HEK293T (cell line): ENCODE measurements around the gene CMPK1.
"Not testable (repeated sequence)": the region's sequence is repeated elsewhere in the genome, so short reads cannot be mapped to it uniquely, and the experiment has no call there.

ENCODE experiments used
- CTCF ChIA-PET: fragments of 350-600 bp; formaldehyde crosslinking; extraction: SDS; loops from one replicate; lab custom pipeline; 2021; ENCODE audit warnings: antibody characterized with exemption, inconsistent platforms; lab: Yijun Ruan, JAX
- POLR2A ChIA-PET: fragments of 350-600 bp; formaldehyde crosslinking; extraction: SDS; loops from one replicate; lab custom pipeline; 2020; ENCODE audit warnings: antibody characterized with exemption, inconsistent platforms; lab: Yijun Ruan, JAX
- DNase-seq: peaks from one replicate; pipeline ENCODE4 v3.0.0; 2012; ENCODE audit warnings: mixed read lengths; ENCODE audit errors: extremely low spot score
- ARNT ChIP-seq: fragments of 450-650 bp; IDR thresholded peaks from 2 replicates; pipeline ENCODE4 v1.6.1; 2017; ENCODE audit warnings: mild to moderate bottlenecking
- BHLHE40 ChIP-seq: fragments of 450-650 bp; IDR thresholded peaks from 2 replicates; pipeline ENCODE4 v1.6.1; 2016; ENCODE audit warnings: mild to moderate bottlenecking, moderate library complexity, borderline replicate concordance
- CTBP1 ChIP-seq: fragments of 450-650 bp; IDR thresholded peaks from 2 replicates; pipeline ENCODE4 v1.6.1; 2016; ENCODE audit warnings: borderline replicate concordance
- ELF4 ChIP-seq: fragments of 450-650 bp; IDR thresholded peaks from 2 replicates; pipeline ENCODE4 v1.6.1; 2017; ENCODE audit warnings: antibody characterized with exemption
- FOXA1 ChIP-seq: fragments of 450-650 bp; IDR thresholded peaks from 2 replicates; pipeline ENCODE4 v1.6.1; 2016; ENCODE audit warnings: mild to moderate bottlenecking
- FOXK2 ChIP-seq: fragments of 450-650 bp; IDR thresholded peaks from 2 replicates; pipeline ENCODE4 v1.6.1; 2016; ENCODE audit warnings: mild to moderate bottlenecking
- FOXM1 ChIP-seq: fragments of 450-650 bp; IDR thresholded peaks from 2 replicates; pipeline ENCODE4 v1.6.1; 2017; ENCODE audit warnings: mild to moderate bottlenecking, borderline replicate concordance
- HDGF ChIP-seq: fragments of 450-650 bp; IDR thresholded peaks from 2 replicates; pipeline ENCODE4 v1.6.1; 2017; ENCODE audit warnings: antibody characterized with exemption, borderline replicate concordance
- L3MBTL2 ChIP-seq: fragments of 450-650 bp; conservative IDR thresholded peaks from 2 replicates; pipeline ENCODE4 v1.6.1; 2016; ENCODE audit warnings: mild to moderate bottlenecking
- LEF1 ChIP-seq: fragments of 450-650 bp; IDR thresholded peaks from 2 replicates; pipeline ENCODE4 v1.6.1; 2017; ENCODE audit warnings: mild to moderate bottlenecking, borderline replicate concordance
- NFRKB ChIP-seq: fragments of 450-650 bp; IDR thresholded peaks from 2 replicates; pipeline ENCODE4 v1.6.1; 2016; ENCODE audit warnings: mild to moderate bottlenecking, moderate library complexity
- SP1 ChIP-seq: fragments of 450-650 bp; IDR thresholded peaks from 2 replicates; pipeline ENCODE4 v1.6.1; 2017
- SUZ12 ChIP-seq: fragments of 450-650 bp; IDR thresholded peaks from 2 replicates; pipeline ENCODE4 v1.6.1; 2016; ENCODE audit warnings: mild to moderate bottlenecking
- TARDBP ChIP-seq: fragments of 450-650 bp; IDR thresholded peaks from 2 replicates; pipeline ENCODE4 v1.6.1; 2016
- ZNF384 ChIP-seq: fragments of 450-650 bp; IDR thresholded peaks from 2 replicates; pipeline ENCODE4 v1.6.1; 2016
- TF ChIP-seq, protein P1 (sequence below): fragments of 450-650 bp; IDR thresholded peaks from 2 replicates; pipeline ENCODE4 v1.6.1; 2016

The CMPK1 gene, protein sequence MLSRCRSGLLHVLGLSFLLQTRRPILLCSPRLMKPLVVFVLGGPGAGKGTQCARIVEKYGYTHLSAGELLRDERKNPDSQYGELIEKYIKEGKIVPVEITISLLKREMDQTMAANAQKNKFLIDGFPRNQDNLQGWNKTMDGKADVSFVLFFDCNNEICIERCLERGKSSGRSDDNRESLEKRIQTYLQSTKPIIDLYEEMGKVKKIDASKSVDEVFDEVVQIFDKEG

GRCh38 chr1:47333578-47333921 is at the start of gene CMPK1:
CMPK1 (plus strand) TSS chr1:47333790; CDS start chr1:47333946, 156 bp downstream.
- peak; percentile 85 for DNase-seq
- TF ChIP-seq ELF4: no peak
- TF ChIP-seq HDGF: no peak
- TF ChIP-seq, protein P1, sequence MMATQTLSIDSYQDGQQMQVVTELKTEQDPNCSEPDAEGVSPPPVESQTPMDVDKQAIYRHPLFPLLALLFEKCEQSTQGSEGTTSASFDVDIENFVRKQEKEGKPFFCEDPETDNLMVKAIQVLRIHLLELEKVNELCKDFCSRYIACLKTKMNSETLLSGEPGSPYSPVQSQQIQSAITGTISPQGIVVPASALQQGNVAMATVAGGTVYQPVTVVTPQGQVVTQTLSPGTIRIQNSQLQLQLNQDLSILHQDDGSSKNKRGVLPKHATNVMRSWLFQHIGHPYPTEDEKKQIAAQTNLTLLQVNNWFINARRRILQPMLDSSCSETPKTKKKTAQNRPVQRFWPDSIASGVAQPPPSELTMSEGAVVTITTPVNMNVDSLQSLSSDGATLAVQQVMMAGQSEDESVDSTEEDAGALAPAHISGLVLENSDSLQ: no peak
- no peak for TF ChIP-seq SUZ12
- TF ChIP-seq CTBP1: no peak
- TF ChIP-seq FOXK2: no peak
- no peak for TF ChIP-seq ZNF384
- no peak for TF ChIP-seq SP1
- TF ChIP-seq BHLHE40: no peak
- no peak for TF ChIP-seq LEF1
- TF ChIP-seq FOXM1: no peak
- TF ChIP-seq ARNT: no peak
- CTCF ChIA-PET: interaction anchor here (0.6 to 1.0 kb wide), 3 partner anchors 10 to 28 kb away, joined by 5 to 6 read pairs (median 5); partner anchors contain the start of gene STIL
- POLR2A ChIA-PET: interaction anchor here (0.7 to 3.8 kb wide), 19 partner anchors 10 to 393 kb away, joined by 3 to 88 read pairs (median 4); partner anchors contain the start of genes PDZK1IP1 and STIL

GRCh38 chr1:47288116-47288515 is 45.5 kb upstream of the CMPK1 start:
- POLR2A ChIA-PET, CTCF ChIA-PET, DNase-seq: not testable (repeated sequence)

DNA sequence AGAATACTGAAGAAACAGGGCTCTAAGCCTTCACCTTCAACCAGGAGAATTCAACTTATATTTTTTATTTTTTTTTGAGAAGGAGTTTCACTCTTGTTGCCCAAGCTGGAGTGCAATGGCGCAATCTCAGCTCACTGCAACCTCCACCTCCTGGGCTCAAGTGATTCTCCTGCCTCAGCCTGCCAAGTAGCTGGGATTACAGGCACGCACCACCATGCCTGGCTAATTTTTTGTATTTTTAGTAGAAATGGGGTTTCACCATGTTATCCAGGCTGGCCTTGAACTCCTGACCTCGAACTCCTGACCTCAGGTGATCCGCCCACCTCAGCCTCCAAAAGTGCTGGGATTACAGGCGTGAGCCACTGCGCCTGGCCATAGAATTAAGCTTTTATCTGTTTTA is 38.7 kb upstream of the CMPK1 start:
- POLR2A ChIA-PET, DNase-seq: not testable (repeated sequence)
- CTCF ChIA-PET: interaction anchor here (0.7 kb wide), 1 partner anchor 652 kb away, joined by 4 read pairs; no protein-coding TSS in a partner anchor

DNA sequence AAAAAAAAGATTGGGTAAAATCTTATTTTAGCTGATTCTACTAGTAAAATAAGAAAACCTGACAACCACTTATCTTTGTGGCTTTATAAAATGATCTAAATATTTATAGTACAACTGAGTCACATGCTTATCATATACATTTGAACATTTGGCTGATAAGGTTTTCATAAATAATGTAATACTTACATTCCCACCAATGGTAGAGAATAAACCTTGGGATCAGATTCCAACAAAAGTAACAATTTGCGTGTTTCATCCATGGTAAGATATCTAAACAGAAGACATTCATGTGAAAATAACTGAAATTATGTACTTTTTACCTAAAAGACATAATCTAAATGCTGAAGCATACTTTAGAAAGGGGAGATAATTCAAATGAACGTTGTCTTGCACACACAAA is 38.0 kb upstream of the CMPK1 start:
- TF ChIP-seq BHLHE40 (no peak), SP1 (no peak), FOXM1 (no peak)
- ChIA-PET CTCF (no interaction called here), POLR2A (interaction anchor here (1.3 kb wide), 1 partner anchor 18 kb away, joined by 3 read pairs; the partner anchor contains the start of gene STIL)
- no peak for DNase-seq

GRCh38 chr1:47298025-47298699 is 35.4 kb upstream of the CMPK1 start:
- DNase-seq: no peak
- CTCF ChIA-PET: no interaction called here
- POLR2A ChIA-PET: interaction anchor here (1.4 kb wide), 1 partner anchor 12 kb away, joined by 4 read pairs; no protein-coding TSS in a partner anchor
- no peak for TF ChIP-seq FOXM1
- TF ChIP-seq LEF1: no peak
- no peak for TF ChIP-seq SUZ12
- TF ChIP-seq ARNT: no peak

DNA sequence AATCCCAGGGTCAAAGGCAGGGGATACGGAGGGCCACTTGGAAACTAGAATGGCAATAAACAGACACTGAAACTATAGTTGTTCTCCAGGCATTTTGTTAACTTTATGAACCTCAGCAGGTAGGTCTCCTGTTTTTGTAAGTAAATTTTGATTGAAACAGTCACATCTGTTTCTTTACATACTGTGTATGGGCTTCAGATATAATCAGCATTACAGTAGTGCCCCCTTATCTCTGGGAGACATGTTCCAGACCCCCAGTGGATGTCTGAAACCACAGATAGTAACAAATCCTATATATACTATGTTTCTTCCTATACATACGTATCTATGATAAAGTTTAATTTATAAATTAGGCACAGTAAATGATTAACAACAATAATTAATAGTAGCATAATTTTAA is 31.1 kb upstream of the CMPK1 start:
- no peak for DNase-seq
- no peak for TF ChIP-seq BHLHE40
- no peak for TF ChIP-seq NFRKB
- TF ChIP-seq LEF1: no peak
- no peak for TF ChIP-seq FOXA1
- TF ChIP-seq ZNF384: no peak
- no peak for TF ChIP-seq FOXM1
- TF ChIP-seq CTBP1: no peak
- no peak for TF ChIP-seq SP1
- no peak for TF ChIP-seq ARNT
- TF ChIP-seq SUZ12: no peak
- TF ChIP-seq, protein P1: no peak
- no peak for TF ChIP-seq FOXK2
- no peak for TF ChIP-seq HDGF
- no peak for TF ChIP-seq L3MBTL2
- TF ChIP-seq ELF4: no peak
- no peak for TF ChIP-seq TARDBP
- ChIA-PET POLR2A (no interaction called here), CTCF (no interaction called here)

DNA sequence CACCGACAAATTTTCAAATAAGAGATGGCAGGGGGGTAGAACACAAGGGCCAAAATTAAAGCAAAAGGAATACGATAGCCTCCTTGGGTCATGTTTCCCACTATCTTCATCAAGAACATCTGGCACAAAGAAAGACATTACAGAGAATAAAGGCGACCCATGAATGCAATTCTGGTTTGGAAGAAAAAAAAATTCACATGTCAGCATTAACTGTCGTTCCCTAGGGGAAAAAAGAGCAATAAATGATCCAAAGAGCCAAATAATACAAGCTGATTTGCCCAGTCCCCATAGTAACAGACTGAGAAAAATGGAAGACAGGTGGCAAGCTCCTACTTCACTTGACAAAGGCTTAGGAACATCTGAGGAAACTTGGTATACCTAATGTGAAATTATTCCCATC is 24.2 kb upstream of the CMPK1 start:
- no peak for TF ChIP-seq FOXA1
- TF ChIP-seq CTBP1: no peak
- TF ChIP-seq, protein P1: no peak
- TF ChIP-seq L3MBTL2: no peak
- no peak for TF ChIP-seq ARNT
- TF ChIP-seq TARDBP: no peak
- TF ChIP-seq FOXM1: no peak
- TF ChIP-seq SP1: no peak
- TF ChIP-seq SUZ12: no peak
- DNase-seq: no peak
- ChIA-PET POLR2A (interaction anchor here (0.6 to 1.5 kb wide), 3 partner anchors 11 to 26 kb away, joined by 3 to 4 read pairs (median 3); no protein-coding TSS in a partner anchor), CTCF (interaction anchor here (0.9 kb wide), 1 partner anchor 116 kb away, joined by 4 read pairs; no protein-coding TSS in a partner anchor)
